Stimulated activated CD4-positive, alpha-beta T cell treated with anti-CD3 and anti-CD28 coated beads, Interleukin-12 subunit alpha, Interleukin-12 subunit beta, amount 100 ng/mL, for 48 hours (primary cell): Measurements from ENCODE around the gene RAB40C.
A peak's percentile ranks its signal among the peaks of the same experiment; 100 is the strongest.

Source experiments
- DNase-seq, 3 donors: peaks; one replicate each; pipeline ENCODE4 v3.0.0-alpha.2; 2020; ENCODE audit warnings: low read depth in 2 of 3, low spot score in 1 of 3

Gene RAB40C

GRCh38 chr16:644556-644955 is 54.7 kb downstream of the RAB40C start:
- no peak for DNase-seq

GRCh38 chr16:645852-646678 is 56.2 kb downstream of the RAB40C start:
- no peak for DNase-seq

- no peak for DNase-seq
These were observed 56.9 kb downstream of the RAB40C start for GRCh38 chr16:646679-647172.

- no peak for DNase-seq
These were observed 57.5 kb downstream of the RAB40C start for GRCh38 chr16:647173-647902.

GRCh38 chr16:648071-648780 is 58.4 kb downstream of the RAB40C start:
- DNase-seq, result peak in 1 of 3 donors; percentile 59

GRCh38 chr16:648781-649589 is 59.1 kb downstream of the RAB40C start, which contains the start of gene WDR90:
WDR90 (plus strand) TSS chr16:649365; CDS start chr16:649417, 52 bp downstream.
- DNase-seq, result peak; percentile 83 to 95 (median 86)

GRCh38 chr16:649631-650030 is 59.8 kb downstream of the RAB40C start:
- DNase-seq, result no peak

GRCh38 chr16:651844-652243 is 62.0 kb downstream of the RAB40C start:
- DNase-seq, result no peak

GRCh38 chr16:652454-653305 is 62.8 kb downstream of the RAB40C start:
- no peak for DNase-seq

- no peak for DNase-seq
These were observed 64.2 kb downstream of the RAB40C start for GRCh38 chr16:654034-654433.

GRCh38 chr16:657487-657886 is 67.6 kb downstream of the RAB40C start:
- no peak for DNase-seq

- DNase-seq, result no peak
These were observed 69.1 kb downstream of the RAB40C start for GRCh38 chr16:658679-659571.

GRCh38 chr16:659618-660017 is 69.8 kb downstream of the RAB40C start:
- DNase-seq, result no peak

GRCh38 chr16:660132-660458 is 70.2 kb downstream of the RAB40C start:
- no peak for DNase-seq

- peak in 1 of 3 donors; percentile 62 for DNase-seq
These were observed 70.8 kb downstream of the RAB40C start for GRCh38 chr16:660459-661183.

GRCh38 chr16:661184-661821 is 71.4 kb downstream of the RAB40C start:
- DNase-seq, result no peak

- DNase-seq, result no peak
These were observed 72.2 kb downstream of the RAB40C start for GRCh38 chr16:662095-662494.

GRCh38 chr16:662597-662996 is 72.7 kb downstream of the RAB40C start:
- DNase-seq, result no peak
